ENCODE measurements around the gene DCANP1.

GRCh38 chr5:135454946-135455345, 7.8 kb upstream of the DCANP1 start:
- TF ChIP-seq CTCF (IDR thresholded peaks at IDR 0.05; ENCODE audit: low read length) (no peak), EZH2 (IDR thresholded peaks at IDR 0.05; ENCODE audit: borderline replicate concordance, low read length) (no peak)
